HepG2 (cell line): ENCODE measurements around the gene FSD1. TPM values are rescaled to one million over a fixed set of nuclear protein-coding genes. Genes with fewer than 3 reads are reported as not detected.
A peak's percentile ranks its signal among the peaks of the same experiment; 100 is the strongest.

Experiments
- CBX1 ChIP-seq: IDR thresholded peaks from one replicate; pipeline ENCODE4 v1.6.1; 2016; ENCODE audit warnings: antibody characterized with exemption, low read depth
- FOXJ3 ChIP-seq: sonication (generic); formaldehyde crosslinking; IDR thresholded peaks from 2 replicates; pipeline ENCODE4 v1.4.0; 2020; ENCODE audit warnings: missing genetic modification reagents, mild to moderate bottlenecking, borderline replicate concordance
- FOXP4 ChIP-seq: sonication (generic); formaldehyde crosslinking; IDR thresholded peaks from 2 replicates; pipeline ENCODE4 v1.4.0; 2020; ENCODE audit warnings: missing genetic modification reagents
- KAT8 ChIP-seq: IDR thresholded peaks from 2 replicates; pipeline ENCODE4 v1.6.1; 2016; ENCODE audit warnings: missing genetic modification reagents, missing compliant biosample characterization
- KDM3A ChIP-seq: IDR thresholded peaks from 2 replicates; pipeline ENCODE4 v1.6.1; 2018; ENCODE audit warnings: low read depth, missing compliant biosample characterization
- NR2F1 ChIP-seq, 2 experiments: fragments of 450-650 bp in 1 of 2; formaldehyde crosslinking in 1 of 2; IDR thresholded peaks; 2 replicates each; pipeline versions ENCODE4 v1.5.0 to v1.6.1; 2016 to 2020; ENCODE audit warnings: mild to moderate bottlenecking in 1 of 2, missing compliant biosample characterization in 1 of 2, missing genetic modification reagents in 1 of 2, moderate library complexity in 1 of 2
- NR2F6 ChIP-seq, 2 experiments: IDR thresholded peaks; 2 replicates each; pipeline ENCODE4 v1.6.1; 2016; ENCODE audit warnings: antibody characterized with exemption in 1 of 2, mild to moderate bottlenecking in 1 of 2
- NR3C1 ChIP-seq: sonication (generic); formaldehyde crosslinking; IDR thresholded peaks from 2 replicates; pipeline ENCODE4 v1.4.0; 2020; ENCODE audit warnings: missing genetic modification reagents
- POLR2AphosphoS5 ChIP-seq: IDR thresholded peaks from 2 replicates; pipeline ENCODE4 v1.6.1; 2012; ENCODE audit warnings: low read depth, low read length
- RFX5 ChIP-seq: IDR thresholded peaks from 2 replicates; pipeline ENCODE4 v1.6.1; 2011; ENCODE audit warnings: low read depth, low read length, improper control_type of control experiment
- SAP130 ChIP-seq: IDR thresholded peaks from 2 replicates; pipeline ENCODE4 v1.6.1; 2016; ENCODE audit warnings: low read depth
- SP2 ChIP-seq: sonication (generic); formaldehyde crosslinking; IDR thresholded peaks from 2 replicates; pipeline ENCODE4 v1.5.1; 2020; ENCODE audit warnings: mild to moderate bottlenecking, missing genetic modification reagents
- TBX3 ChIP-seq: fragments of 450-650 bp; IDR thresholded peaks from 2 replicates; pipeline ENCODE4 v1.6.1; 2017; ENCODE audit warnings: antibody characterized with exemption, mild to moderate bottlenecking, inconsistent platforms, borderline replicate concordance
- TOE1 ChIP-seq: sonication (generic); formaldehyde crosslinking; IDR thresholded peaks from 2 replicates; pipeline ENCODE4 v1.4.0; 2020; ENCODE audit warnings: mild to moderate bottlenecking, missing genetic modification reagents
- ZEB1 ChIP-seq: IDR thresholded peaks from 2 replicates; pipeline ENCODE4 v1.6.1; 2012; ENCODE audit warnings: mild to moderate bottlenecking, low read depth, inconsistent platforms; ENCODE audit not compliant: insufficient replicate concordance
- ZFP36L2 ChIP-seq: sonication (generic); formaldehyde crosslinking; IDR thresholded peaks from 2 replicates; pipeline ENCODE4 v1.4.0; 2020; ENCODE audit warnings: missing genetic modification reagents
- ZNF12 ChIP-seq: sonication (generic); formaldehyde crosslinking; IDR thresholded peaks from 2 replicates; pipeline ENCODE4 v1.5.0; 2020; ENCODE audit warnings: missing genetic modification reagents
- ZNF256 ChIP-seq: sonication (generic); formaldehyde crosslinking; conservative IDR thresholded peaks from 2 replicates; pipeline ENCODE4 v1.4.0; 2020; ENCODE audit warnings: missing genetic modification reagents
- ZNF570 ChIP-seq: sonication (generic); formaldehyde crosslinking; IDR thresholded peaks from 2 replicates; pipeline ENCODE4 v1.4.0; 2020; ENCODE audit warnings: mild to moderate bottlenecking, missing genetic modification reagents, borderline replicate concordance
- ZNF577 ChIP-seq: sonication (generic); formaldehyde crosslinking; IDR thresholded peaks from 2 replicates; pipeline ENCODE4 v1.4.0; 2020; ENCODE audit warnings: mild to moderate bottlenecking, low read depth, missing genetic modification reagents, borderline replicate concordance
- ZNF629 ChIP-seq: sonication (generic); formaldehyde crosslinking; conservative IDR thresholded peaks from 2 replicates; pipeline ENCODE4 v1.5.0; 2020; ENCODE audit warnings: missing genetic modification reagents
- ZNF691 ChIP-seq: sonication (generic); formaldehyde crosslinking; IDR thresholded peaks from 2 replicates; pipeline ENCODE4 v1.4.0; 2020; ENCODE audit warnings: missing genetic modification reagents, low read depth, mild to moderate bottlenecking, borderline replicate concordance
- ZNF782 ChIP-seq: sonication (generic); formaldehyde crosslinking; IDR thresholded peaks from 2 replicates; pipeline ENCODE4 v1.4.0; 2020; ENCODE audit warnings: missing genetic modification reagents, mild to moderate bottlenecking, borderline replicate concordance
- ZNF816 ChIP-seq: sonication (generic); formaldehyde crosslinking; IDR thresholded peaks from 2 replicates; pipeline ENCODE4 v1.8.0; 2022; ENCODE audit warnings: missing genetic modification reagents, mild to moderate bottlenecking, borderline replicate concordance
- polyA plus RNA-seq, 8 experiments: library from polyadenylated mRNA; depleted of rRNA in 3 of 8; stranded (reverse) in 7 of 8; unstranded in 1 of 8; fragments of >200 nt; fragmentation: Illumina TruSeq in 4 of 8; extraction: Trizol in 4 of 8; gene quantifications; 2 replicates each; pipeline versions ENCODE4 v1.2.1 to v1.2.3, GENCODE V29; 2011 to 2016; ENCODE audit warnings: low read depth in 4 of 8, missing spikeins in 1 of 8, mixed read lengths in 1 of 8; ENCODE audit not compliant: insufficient read depth in 1 of 8
- total RNA-seq, 5 experiments: library from RNA; depleted of rRNA; stranded (reverse); fragments of >200 nt; fragmentation: Illumina TruSeq; extraction: Trizol; gene quantifications; 2 replicates each; pipeline ENCODE4 v1.2.3, GENCODE V29; 2016; ENCODE audit warnings: low read depth in 1 of 5
- TF ChIP-seq, protein P1 (sequence below): sonication (generic); formaldehyde crosslinking; IDR thresholded peaks from 2 replicates; pipeline ENCODE4 v1.8.1; 2023; ENCODE audit warnings: mild to moderate bottlenecking, moderate library complexity, missing genetic modification reagents
- TF ChIP-seq, protein P2 (sequence below): sonication (generic); formaldehyde crosslinking; conservative IDR thresholded peaks from 2 replicates; pipeline ENCODE4 v1.8.0; 2022; ENCODE audit warnings: mild to moderate bottlenecking, moderate library complexity, missing genetic modification reagents

Gene FSD1
- total and polyA plus RNA-seq, 2 of the 13 experiments (the other 11 are each of a cell fraction or from before 2014, with no cell fraction given): 0.29 to 0.66 TPM

DNA sequence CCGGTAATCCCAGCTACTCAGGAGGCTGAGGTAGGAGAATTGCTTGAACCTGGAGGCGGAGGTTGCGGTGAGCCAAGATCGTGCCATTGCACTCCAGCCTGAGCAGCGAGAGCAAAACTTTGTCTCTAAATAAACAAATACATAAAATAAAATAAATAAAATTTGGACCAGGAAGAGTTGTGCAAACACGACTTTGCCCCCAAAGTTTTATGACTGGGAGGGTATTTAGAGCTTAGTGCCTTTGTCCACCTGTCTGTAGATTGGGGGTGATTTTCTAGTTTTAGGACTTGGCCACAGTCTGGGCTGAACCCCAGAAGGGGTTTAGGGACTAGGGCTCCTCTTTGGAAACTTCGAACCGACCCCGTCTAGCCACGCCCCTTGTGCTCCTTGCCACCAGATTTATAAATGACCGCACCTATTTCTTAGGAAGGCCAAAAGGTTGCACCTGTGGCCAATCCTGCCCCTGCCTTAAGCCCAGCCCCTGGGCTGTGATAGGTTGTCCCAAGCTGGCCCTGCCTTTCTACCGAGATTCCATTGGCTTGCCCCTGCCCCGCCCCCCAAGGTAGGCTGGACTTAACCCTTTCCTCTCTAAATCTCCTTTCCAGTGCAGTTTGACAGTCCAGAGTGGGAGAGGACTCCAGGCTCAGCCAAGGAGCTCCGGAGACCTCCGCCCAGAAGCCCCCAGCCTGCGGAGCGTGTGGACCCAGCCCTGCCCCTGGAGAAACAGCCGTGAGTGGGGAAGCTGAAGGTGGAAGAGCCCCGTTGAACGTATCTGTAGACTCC is 20.0 kb upstream of the FSD1 start (continued):
- TF ChIP-seq FOXP4: 0 out of 2 replicates have a peak, but pooled peaks have one; percentile 9
- no peak for TF ChIP-seq POLR2AphosphoS5
- no peak for TF ChIP-seq NR3C1 (CRISPR knock-in tag)
- TF ChIP-seq TBX3: no peak
- TF ChIP-seq ZNF782 (CRISPR knock-in tag): no peak
- no peak for TF ChIP-seq ZNF256
- TF ChIP-seq NR2F6 (IDR thresholded peaks at IDR 0.05): peak; percentile 58
- TF ChIP-seq NR2F6 (CRISPR knock-in tag; IDR thresholded peaks at IDR 0.05): no peak
- no peak for TF ChIP-seq ZNF570 (CRISPR knock-in tag)
- peak; percentile 53 for TF ChIP-seq KAT8 (CRISPR knock-in tag)
- TF ChIP-seq ZFP36L2 (CRISPR knock-in tag): no peak
- peak; percentile 63; the same call in 1 of the 2 replicates for TF ChIP-seq ZNF629
- TF ChIP-seq ZNF12 (CRISPR knock-in tag): no peak
- no peak for TF ChIP-seq FOXJ3
- no peak for TF ChIP-seq TOE1 (CRISPR knock-in tag)
- no peak for TF ChIP-seq ZNF577 (CRISPR knock-in tag)
- TF ChIP-seq RFX5: peak; percentile 49
- TF ChIP-seq KDM3A (CRISPR knock-in tag): no peak
- peak; percentile 39; the same call in 1 of the 2 replicates for TF ChIP-seq SAP130 (CRISPR knock-in tag)
- TF ChIP-seq, protein P1, sequence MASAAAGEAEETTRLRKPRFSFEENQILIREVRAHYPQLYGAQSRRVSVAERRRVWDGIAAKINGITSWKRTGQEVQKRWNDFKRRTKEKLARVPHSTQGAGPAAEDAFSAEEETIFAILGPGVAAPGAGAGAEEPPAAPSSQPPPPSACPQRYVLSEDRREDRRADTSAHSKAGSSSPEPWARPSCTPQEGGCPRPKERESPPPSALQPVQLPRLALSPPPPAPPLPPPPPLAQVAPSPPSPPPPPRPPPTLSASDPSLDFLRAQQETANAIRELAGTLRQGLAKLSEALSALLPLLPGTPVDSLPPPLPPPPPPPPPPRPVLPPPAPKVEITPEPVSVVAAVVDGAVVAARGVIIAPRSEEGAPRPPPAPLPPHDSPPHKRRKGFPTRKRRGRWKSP (CRISPR knock-in tag): no peak
- no peak for TF ChIP-seq CBX1
- TF ChIP-seq SP2 (CRISPR knock-in tag): peak; percentile 83
- no peak for TF ChIP-seq ZNF816 (CRISPR knock-in tag)
- TF ChIP-seq NR2F1 (CRISPR knock-in tag; IDR thresholded peaks at IDR 0.05): peak; percentile 44 to 45; a peak in 2 of 4 replicates
- peak; percentile 45 for TF ChIP-seq ZEB1
- TF ChIP-seq, protein P2, sequence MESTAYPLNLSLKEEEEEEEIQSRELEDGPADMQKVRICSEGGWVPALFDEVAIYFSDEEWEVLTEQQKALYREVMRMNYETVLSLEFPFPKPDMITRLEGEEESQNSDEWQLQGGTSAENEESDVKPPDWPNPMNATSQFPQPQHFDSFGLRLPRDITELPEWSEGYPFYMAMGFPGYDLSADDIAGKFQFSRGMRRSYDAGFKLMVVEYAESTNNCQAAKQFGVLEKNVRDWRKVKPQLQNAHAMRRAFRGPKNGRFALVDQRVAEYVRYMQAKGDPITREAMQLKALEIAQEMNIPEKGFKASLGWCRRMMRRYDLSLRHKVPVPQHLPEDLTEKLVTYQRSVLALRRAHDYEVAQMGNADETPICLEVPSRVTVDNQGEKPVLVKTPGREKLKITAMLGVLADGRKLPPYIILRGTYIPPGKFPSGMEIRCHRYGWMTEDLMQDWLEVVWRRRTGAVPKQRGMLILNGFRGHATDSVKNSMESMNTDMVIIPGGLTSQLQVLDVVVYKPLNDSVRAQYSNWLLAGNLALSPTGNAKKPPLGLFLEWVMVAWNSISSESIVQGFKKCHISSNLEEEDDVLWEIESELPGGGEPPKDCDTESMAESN (CRISPR knock-in tag): no peak
- TF ChIP-seq ZNF691: no peak
